Motor neuron (in vitro differentiated cells): ENCODE measurements around the gene ABCA13. TPM values are rescaled to one million over a fixed set of nuclear protein-coding genes. Genes with fewer than 3 reads are reported as not detected.
A peak's percentile ranks its signal among the peaks of the same experiment; 100 is the strongest.

Source experiments
- ATAC-seq, 8 experiments: fragments of 200-7000 bp; cut with Tn5 transposase; replicated peaks in 6 of 8; 2 replicates each; pipeline ENCODE4 v1.8.0; 2021; ENCODE audit warnings: mild to moderate bottlenecking in 8 of 8, moderate library complexity in 8 of 8
- H3K27ac ChIP-seq, 2 donors: fragments of 250-450 bp; sonication (Bioruptor Pico); 2 replicates each; pipeline ENCODE4 v1.9.0; 2021; ENCODE audit warnings: antibody characterized with exemption in 2 of 2, mild to moderate bottlenecking in 2 of 2, moderate library complexity in 1 of 2
- H3K4me1 ChIP-seq, 2 donors: fragments of 250-450 bp; sonication (Bioruptor Pico); replicated peaks in 1 of 2; 2 replicates each; pipeline ENCODE4 v1.6.1; 2021; ENCODE audit warnings: antibody characterized with exemption in 2 of 2, mild to moderate bottlenecking in 2 of 2, moderate library complexity in 1 of 2
- H3K4me3 ChIP-seq, 5 donors: fragments of 250-450 bp; sonication (Bioruptor Pico); 2 replicates each; pipeline ENCODE4 v1.9.0; 2021; ENCODE audit warnings: antibody characterized with exemption in 5 of 5, mild to moderate bottlenecking in 5 of 5, moderate library complexity in 4 of 5
- WGBS, 10 experiments: fragments of 450-650 bp; shearing (Covaris generic); methylation state at CpG; one replicate each; pipeline ENCODE4 v1.0.0; 2022; 5-methylcytosine and 5-hydroxymethylcytosine counted together
- in situ Hi-C, 9 experiments: fragments of 400-800 bp; cut with MboI; loops; one replicate each; pipeline ENCODE4 v1.15.0; 2021; ENCODE audit warnings: low sequenced_read_pairs in 9 of 9, low pct_unique_long_range_greater_than_20kb in 2 of 9; ENCODE audit not compliant: unreplicated experiment in 9 of 9
- total RNA-seq, 8 experiments: library from RNA; unstranded; fragments of 300-600 nt; gene quantifications; 2 replicates each; pipeline versions ENCODE4 v1.2.3 to v1.2.4, GENCODE V29; 2022

The ABCA13 gene
- total RNA-seq, 8 experiments from 2014 or later = 0.16 to 89.0 (median 1.0) TPM

DNA sequence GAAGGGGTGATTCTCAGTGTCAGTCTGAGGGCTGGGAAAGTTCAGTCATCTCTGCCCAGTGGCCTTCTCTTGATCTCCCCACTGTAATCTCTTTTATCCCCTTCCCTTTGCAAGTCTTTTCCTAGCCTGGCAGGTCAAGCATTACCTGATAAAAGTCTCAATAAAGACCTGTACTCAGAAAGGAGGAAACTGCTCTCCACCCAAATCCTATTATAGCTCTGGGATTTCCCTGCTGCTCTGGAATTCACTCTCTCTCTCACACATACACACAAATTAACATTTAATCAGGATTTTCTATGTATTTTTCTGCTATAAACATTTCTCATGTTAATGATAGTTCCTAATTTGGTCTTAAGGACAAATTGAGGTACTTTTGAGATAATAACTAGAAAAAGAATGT is 46.5 kb downstream of the ABCA13 start:
- Histone ChIP-seq H3K4me3 (no peak overlapping the region), H3K27ac (no peak overlapping the region), H3K4me1 (no peaks in the 10 kb centered on the region)
- ATAC-seq = peak in 3 of 8 experiments; percentile 29 to 61 (median 54)
- in situ Hi-C loops = no loop called here

DNA sequence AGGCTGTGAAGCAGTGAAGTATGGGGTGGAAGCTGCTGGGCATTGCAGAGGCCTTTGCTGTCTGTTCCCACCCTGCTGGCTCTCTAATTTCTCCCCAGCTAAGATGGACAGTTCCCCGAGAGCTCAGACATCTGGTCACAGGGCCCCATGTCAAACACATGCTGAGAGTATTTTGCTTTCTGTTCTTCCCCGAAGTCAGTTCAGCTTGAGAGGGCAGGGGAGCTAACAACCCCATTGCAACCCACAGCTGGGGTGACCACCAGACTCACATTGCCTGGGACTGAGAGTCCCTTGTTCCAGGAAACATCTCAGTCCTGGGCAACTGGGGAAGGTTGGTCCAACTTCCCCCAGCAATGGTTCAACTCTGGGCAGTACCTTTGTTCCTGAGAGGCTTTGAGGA is 52.8 kb downstream of the ABCA13 start:
- Histone ChIP-seq H3K27ac (no peak overlapping the region), H3K4me3 (no peak overlapping the region), H3K4me1 (no peaks in the 10 kb centered on the region)
- in situ Hi-C loops = no loop called here
- WGBS, 10 experiments = 25% methylated on average over 1 of the region's 2 CpGs; no CpG with 5 or more reads in 9 of the 10 experiments
- no peak for ATAC-seq

DNA sequence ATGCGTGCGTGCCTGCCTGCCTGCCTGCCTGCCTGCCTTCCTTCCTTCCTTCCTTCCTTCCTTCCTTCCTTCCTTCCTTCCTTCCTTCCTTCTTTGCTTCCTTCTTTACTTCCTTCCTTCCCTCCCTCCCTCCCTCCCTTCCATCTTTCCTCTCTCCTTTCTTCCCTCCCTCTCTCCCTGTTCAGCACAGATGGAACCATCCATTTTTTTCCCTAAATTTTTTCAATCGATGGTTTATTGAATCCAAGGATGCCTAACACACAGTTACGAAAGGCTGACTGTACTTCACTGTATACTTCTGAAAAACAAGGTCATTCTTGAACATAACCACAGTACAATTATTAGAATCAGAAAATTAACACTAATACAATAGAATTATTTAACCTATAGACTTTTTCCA is 53.8 kb downstream of the ABCA13 start:
- WGBS, 10 experiments = 17 to 100% (median 89%) methylated on average over 2 to 4 of the region's 4 CpGs; no CpG with 5 or more reads in 4 of the 10 experiments
- no peak overlapping the region for H3K4me3 ChIP-seq
- H3K27ac ChIP-seq = no peak overlapping the region
- ATAC-seq = no peak
- in situ Hi-C loops = no loop called here
- H3K4me1 ChIP-seq = no peaks in the 10 kb centered on the region

DNA sequence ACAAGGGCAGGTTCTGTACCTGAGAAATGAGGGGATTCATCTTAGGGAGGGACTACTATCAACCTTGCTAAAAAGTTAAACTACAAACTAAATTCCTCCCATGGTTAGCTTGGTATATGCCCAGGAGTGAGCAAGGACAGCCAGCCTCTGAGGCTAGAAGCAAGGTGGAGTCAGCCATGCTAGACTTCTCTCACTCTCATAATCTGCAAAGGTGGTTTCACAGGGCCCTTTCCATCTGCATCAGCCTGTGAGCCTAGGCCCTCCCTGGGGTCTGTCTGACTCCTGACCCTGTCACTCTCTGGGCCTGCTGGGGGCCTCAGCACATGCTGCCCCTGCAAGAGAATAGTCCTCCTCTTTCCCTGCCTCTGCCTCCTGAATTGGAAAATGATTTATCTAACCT is 66.1 kb downstream of the ABCA13 start:
- no peak for ATAC-seq
- Histone ChIP-seq H3K4me1 (no peaks in the 10 kb centered on the region), H3K27ac (no peak overlapping the region), H3K4me3 (no peak overlapping the region)
- in situ Hi-C loops = no loop called here

DNA sequence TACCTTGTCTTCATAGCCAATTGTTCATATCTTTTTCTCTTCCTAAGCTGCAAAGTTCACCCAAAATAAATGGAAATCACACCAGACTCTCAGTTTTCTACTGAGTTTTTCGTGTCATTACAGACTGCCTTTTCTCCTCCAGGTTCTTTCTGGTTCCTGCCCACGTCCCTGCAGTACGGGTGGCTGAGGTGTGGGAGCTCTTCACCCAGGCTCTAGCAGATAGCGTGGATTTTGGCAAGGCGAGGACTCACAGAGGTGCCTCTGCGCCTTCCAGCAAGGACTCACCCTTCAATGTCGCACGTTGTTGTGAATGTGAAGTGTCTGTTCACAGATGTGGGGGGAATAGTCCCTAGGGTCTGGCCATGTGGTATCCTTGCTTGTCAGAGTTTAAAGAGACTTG is 71.6 kb downstream of the ABCA13 start:
- 19 to 100% (median 75%) methylated on average over 3 to 8 of the region's 8 CpGs; no CpG with 5 or more reads in 1 of the 10 experiments for WGBS, 10 experiments
- Histone ChIP-seq H3K4me1 (no peaks in the 10 kb centered on the region), H3K4me3 (no peak overlapping the region), H3K27ac (no peak overlapping the region)
- in situ Hi-C loops = no loop called here
- ATAC-seq = no peak

DNA sequence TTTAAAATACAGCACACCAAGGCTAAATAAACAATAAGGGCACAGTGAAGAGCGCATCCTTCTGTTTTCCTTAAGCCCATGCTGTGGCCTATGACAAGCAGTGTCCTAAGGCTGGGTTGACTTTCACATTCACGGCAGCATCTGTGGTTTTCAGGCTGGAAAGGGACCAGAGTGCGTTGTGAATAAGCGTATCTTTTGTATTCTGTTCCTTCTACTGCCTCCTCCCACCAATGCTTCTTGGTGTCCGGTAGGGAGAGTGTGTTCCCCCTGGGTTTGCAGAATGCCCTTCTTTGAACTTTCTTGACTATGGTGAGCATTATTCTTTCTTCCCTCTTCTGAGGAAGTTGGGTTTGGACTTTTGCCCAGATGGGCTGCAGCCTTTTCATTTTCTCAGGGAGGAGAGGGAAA is 73.6 kb downstream of the ABCA13 start:
- peak in 3 of 8 experiments; percentile 64 to 84 (median 78) for ATAC-seq
- in situ Hi-C loops = no loop called here
- WGBS, 10 experiments = 0 to 100% (median 60%) methylated on average over 1 to 5 of the region's 5 CpGs; no CpG with 5 or more reads in 3 of the 10 experiments
- H3K27ac ChIP-seq = no peak overlapping the region
- H3K4me3 ChIP-seq = no peak overlapping the region
- H3K4me1 ChIP-seq = no peaks in the 10 kb centered on the region

DNA sequence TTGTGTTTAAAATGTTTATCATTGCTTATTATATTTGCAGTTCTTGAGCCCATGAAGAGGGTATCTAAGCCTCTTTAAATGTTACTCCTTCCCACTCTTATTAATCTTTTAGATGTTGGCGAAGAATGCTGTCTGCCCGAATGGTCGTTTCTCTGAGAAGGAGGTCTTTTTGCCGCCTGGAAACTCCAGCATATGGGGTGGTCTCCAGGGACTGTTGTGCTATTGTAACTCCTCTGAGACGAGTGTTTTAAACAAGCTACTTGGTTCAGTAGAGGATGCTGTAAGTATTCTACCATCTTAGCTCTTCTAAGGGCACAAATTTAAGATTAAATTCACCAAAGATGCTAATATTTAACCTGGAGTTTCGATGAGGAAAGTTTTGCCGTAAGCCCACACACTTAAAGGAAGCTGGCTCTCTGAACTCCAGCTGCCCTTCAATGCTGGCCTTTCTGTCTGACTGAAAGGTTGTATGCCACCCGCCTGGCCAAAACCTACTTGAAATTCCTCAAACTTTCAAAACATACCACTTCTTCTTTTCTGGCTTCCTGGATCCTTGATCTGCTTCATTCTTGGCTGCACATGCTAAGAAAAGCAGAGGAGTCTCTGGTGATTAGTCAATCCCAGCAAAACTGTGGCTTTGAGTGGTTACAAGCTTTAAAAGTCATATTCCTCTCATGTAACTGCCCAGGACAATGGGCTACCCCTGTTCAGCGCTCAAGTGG is 74.7 kb downstream of the ABCA13 start:
- Histone ChIP-seq H3K27ac (no peak overlapping the region), H3K4me3 (no peak overlapping the region), H3K4me1 (no peaks in the 10 kb centered on the region)
- WGBS, 10 experiments = 34 to 100% (median 75%) methylated on average over 1 to 8 of the region's 9 CpGs; no CpG with 5 or more reads in 1 of the 10 experiments
- ATAC-seq = no peak
- in situ Hi-C loops = no loop called here

DNA sequence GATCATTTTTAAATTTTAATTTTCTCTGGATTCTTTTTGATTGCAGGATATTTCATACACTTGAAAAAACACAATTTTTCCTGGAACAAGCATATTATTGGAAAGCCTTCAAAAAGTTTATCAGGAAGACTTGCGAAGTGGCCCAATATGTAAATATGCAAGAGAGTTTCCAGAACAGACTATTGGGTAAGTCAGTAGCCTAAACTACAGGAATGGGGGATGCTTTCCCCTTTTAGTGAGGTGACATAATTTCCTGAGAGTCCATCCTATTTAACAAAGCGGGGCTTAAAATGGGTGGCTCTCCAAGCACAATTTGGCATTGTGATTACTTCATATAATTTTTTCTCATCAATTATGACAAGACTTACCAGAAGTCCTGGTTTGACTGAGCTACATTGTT is 77.9 kb downstream of the ABCA13 start:
- H3K27ac ChIP-seq = no peak overlapping the region
- in situ Hi-C loops = no loop called here
- WGBS, 10 experiments = 42 to 100% (median 86%) methylated on average over 1 to 2 of the region's 2 CpGs; no CpG with 5 or more reads in 1 of the 10 experiments
- peak in 2 of 8 experiments; percentile 18 to 58 for ATAC-seq
- no peaks in the 10 kb centered on the region for H3K4me1 ChIP-seq
- H3K4me3 ChIP-seq = no peak overlapping the region

DNA sequence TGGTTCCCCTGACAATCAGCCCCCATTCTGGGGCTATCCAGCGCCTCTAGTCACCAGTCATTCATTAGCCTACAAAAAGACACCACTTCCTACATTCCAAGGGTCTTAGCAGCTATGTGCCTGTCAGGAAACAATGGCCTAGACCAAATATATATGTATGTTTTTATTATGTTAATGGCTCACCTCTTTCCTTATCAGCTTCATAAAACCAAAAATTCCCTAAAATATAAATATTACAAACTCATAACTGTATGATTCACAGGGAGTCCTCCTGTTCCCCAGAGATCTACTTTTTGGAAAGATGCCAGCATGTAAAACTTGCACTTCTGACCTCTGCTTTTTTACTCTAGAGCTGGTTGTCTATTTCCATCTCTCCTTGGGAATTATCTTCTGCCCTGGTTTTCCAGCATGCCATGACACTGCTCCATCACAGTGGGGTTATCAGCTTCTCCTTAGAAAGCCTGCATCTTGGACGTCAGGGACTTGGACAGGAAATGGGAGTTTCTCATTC is 79.2 kb downstream of the ABCA13 start:
- peak in 3 of 8 experiments; percentile 67 to 74 (median 73) for ATAC-seq
- Histone ChIP-seq H3K4me3 (no peak overlapping the region), H3K27ac (no peak overlapping the region), H3K4me1 (no peaks in the 10 kb centered on the region)
- in situ Hi-C loops = no loop called here
- WGBS, 10 experiments = 0 to 78% (median 35%) methylated on average over 1 to 2 of the region's 2 CpGs; no CpG with 5 or more reads in 2 of the 10 experiments

DNA sequence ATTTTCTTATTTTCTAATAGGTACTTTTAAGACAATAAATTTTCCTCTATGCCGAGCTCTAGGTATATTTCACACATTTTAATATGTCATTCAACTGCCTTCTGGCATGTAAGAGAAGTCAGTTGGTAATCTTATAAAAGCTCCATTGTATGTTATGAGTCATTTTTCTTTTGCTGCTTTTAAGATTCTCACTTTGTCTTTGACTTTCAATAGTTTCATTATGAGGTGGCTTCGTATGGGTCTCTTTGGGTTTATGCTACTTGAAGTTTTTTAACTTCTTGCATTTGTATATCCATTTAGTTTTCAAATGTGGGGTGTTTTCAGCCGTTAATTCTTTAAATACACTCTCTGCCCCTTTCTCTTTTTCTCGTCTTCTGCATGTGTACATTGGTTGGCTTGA is 80.5 kb downstream of the ABCA13 start:
- 17 to 100% (median 83%) methylated on average over 1 to 4 of the region's 4 CpGs for WGBS, 10 experiments
- no peaks in the 10 kb centered on the region for H3K4me1 ChIP-seq
- in situ Hi-C loops = no loop called here
- no peak overlapping the region for H3K4me3 ChIP-seq
- H3K27ac ChIP-seq = no peak overlapping the region
- ATAC-seq = no peak

DNA sequence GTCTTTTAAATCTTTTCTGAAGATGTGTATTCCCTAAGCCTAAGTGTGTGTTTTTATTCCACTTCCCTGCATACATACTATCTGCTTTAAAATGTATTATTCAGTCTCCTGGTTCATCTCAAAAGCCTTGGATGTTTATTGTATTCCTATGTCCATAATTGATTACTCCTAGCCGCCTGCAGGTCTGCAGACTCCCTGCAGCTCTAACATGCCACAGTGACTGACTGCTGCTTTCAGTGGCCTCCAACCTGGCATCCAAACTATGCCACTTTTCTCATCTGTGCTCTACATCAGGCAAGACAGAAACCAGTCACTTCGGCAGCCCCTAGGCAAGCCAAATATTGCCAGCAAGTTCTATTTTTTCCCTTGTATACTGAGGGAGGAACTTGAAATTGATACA is 81.7 kb downstream of the ABCA13 start:
- no peak overlapping the region for H3K27ac ChIP-seq
- H3K4me1 ChIP-seq = no peaks in the 10 kb centered on the region
- H3K4me3 ChIP-seq = no peak overlapping the region
- 49 to 86% (median 57%) methylated on average over 1 to 2 of the region's 2 CpGs; no CpG with 5 or more reads in 6 of the 10 experiments for WGBS, 10 experiments
- ATAC-seq = peak in 3 of 8 experiments; percentile 24 to 53 (median 25)
- in situ Hi-C loops = no loop called here

DNA sequence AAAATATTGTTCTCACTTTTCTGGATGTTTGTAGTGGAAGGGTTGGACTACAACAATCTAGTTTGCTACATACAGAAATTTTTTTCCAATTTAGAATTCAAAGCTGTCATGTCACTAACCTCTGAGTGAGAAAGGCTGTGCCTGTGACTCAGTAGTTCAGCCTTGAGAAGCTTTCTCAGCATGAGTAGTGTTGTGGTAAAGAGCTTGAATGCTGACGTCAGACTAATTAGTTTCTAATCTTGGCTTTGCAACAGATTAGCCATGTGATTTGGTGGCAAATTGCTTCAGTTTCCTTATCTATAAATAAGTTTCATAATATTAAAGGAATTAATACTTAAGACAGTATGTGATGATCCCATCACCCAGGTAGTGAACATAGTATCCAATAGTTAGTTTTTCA is 83.8 kb downstream of the ABCA13 start:
- peak in 1 of 8 experiments; percentile 10 for ATAC-seq
- in situ Hi-C loops = no loop called here
- 0 to 100% (median 80%) methylated on average over 1 of the region's 1 CpG; no CpG with 5 or more reads in 1 of the 10 experiments for WGBS, 10 experiments
- Histone ChIP-seq H3K4me3 (no peak overlapping the region), H3K27ac (no peak overlapping the region), H3K4me1 (no peaks in the 10 kb centered on the region)

DNA sequence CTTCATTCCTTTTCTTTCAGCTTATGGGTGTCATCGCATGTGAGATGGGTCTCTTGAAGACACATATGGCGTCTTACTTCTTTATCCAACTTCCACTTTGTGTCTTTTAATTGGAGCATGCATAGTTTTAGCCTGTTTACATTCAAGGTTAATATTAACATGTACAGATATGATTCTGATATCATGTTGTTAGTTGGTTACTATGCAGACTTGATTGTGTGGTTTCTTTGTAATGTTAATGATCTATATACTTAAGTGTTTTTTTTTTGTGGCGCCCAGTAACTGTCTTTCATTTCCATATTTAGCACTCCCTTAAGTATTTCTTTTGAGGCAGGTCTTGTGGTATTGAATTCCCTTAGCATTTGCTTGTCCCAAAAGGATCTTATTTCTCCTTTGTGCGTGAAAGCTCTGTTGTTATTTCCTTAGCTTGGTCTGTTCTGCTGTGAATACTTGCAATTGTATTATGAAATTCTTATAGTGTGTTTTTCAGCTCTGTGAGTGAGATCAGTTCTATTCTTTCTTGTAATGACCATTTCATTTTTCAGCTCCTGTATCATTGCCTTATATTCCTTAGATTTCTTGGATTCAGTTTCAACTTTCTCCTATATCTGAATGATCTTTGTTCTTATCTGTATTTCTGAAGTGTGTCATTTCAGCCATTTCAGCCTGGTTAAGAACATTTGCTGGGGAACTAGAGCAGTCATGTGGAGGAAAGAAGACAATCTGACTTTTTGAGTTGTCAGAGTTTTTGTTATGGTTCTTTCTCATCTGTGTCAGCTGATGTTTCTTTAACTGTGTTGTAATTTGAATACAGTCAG is 88.4 kb downstream of the ABCA13 start:
- no peaks in the 10 kb centered on the region for H3K4me1 ChIP-seq
- ATAC-seq = peak in 3 of 8 experiments; percentile 57 to 79 (median 75)
- in situ Hi-C loops = no loop called here
- no peak overlapping the region for H3K27ac ChIP-seq
- 48 to 100% (median 83%) methylated on average over 1 to 4 of the region's 4 CpGs; no CpG with 5 or more reads in 2 of the 10 experiments for WGBS, 10 experiments
- no peak overlapping the region for H3K4me3 ChIP-seq
